PC-9 (cell line): ENCODE measurements around the gene SEC14L3. TPM values are rescaled to one million over a fixed set of nuclear protein-coding genes. Genes with fewer than 3 reads are reported as not detected.

Experiments
- BruUV-seq: library from RNA; stranded (reverse); fragments of 400-500 nt; replicated peaks from 2 replicates; lab custom pipeline; 2021; lab: Mats Ljungman, UMichigan
- CTCF ChIA-PET: fragments of 300-600 bp; sonication (Branson Sonifier 250); formaldehyde crosslinking; loops from one replicate; lab custom pipeline; 2022; ENCODE audit warnings: antibody characterized with exemption; lab: Charles Lee
- POLR2A ChIA-PET: fragments of 300-600 bp; sonication (Branson Sonifier 250); formaldehyde crosslinking; loops from one replicate; lab custom pipeline; 2022; ENCODE audit warnings: antibody characterized with exemption; ENCODE audit not compliant: unreplicated experiment; lab: Charles Lee
- DNase-seq, 2 experiments: peaks; one replicate each; pipeline versions ENCODE4 v3.0.0 to v3.0.0-alpha.2; 2015 to 2022; ENCODE audit warnings: mixed read lengths in 1 of 2
- H2AFZ ChIP-seq: fragments of 200-600 bp; sonication (generic); 2 replicates; pipeline ENCODE4 v1.8.1; 2017; ENCODE audit warnings: antibody characterized with exemption
- H3F3A ChIP-seq: fragments of 200-600 bp; sonication (generic); 2 replicates; pipeline ENCODE4 v1.8.1; 2017; ENCODE audit warnings: antibody characterized with exemption, mild to moderate bottlenecking, low read depth; ENCODE audit not compliant: insufficient read depth
- H3K27ac ChIP-seq: fragments of 200-600 bp; sonication (generic); 2 replicates; pipeline ENCODE4 v1.6.1; 2016; ENCODE audit warnings: mixed run types
- H3K27me3 ChIP-seq: fragments of 200-600 bp; sonication (generic); 2 replicates; pipeline ENCODE4 v1.6.1; 2016; ENCODE audit warnings: low read depth, mixed run types; ENCODE audit not compliant: insufficient read depth
- H3K36me3 ChIP-seq: fragments of 200-600 bp; sonication (generic); 2 replicates; pipeline ENCODE4 v1.6.1; 2016; ENCODE audit warnings: low read depth, mixed run types
- H3K4me1 ChIP-seq: fragments of 200-600 bp; sonication (generic); replicated peaks from 2 replicates; pipeline ENCODE4 v1.6.1; 2016; ENCODE audit warnings: mixed run types; ENCODE audit not compliant: insufficient read depth
- H3K4me2 ChIP-seq: fragments of 200-600 bp; sonication (generic); 2 replicates; pipeline ENCODE4 v1.6.1; 2017; ENCODE audit warnings: mixed run types
- H3K4me3 ChIP-seq: fragments of 200-600 bp; sonication (generic); 2 replicates; pipeline ENCODE4 v1.6.1; 2016; ENCODE audit warnings: mixed run types
- H3K79me2 ChIP-seq: fragments of 200-600 bp; sonication (generic); 2 replicates; pipeline ENCODE4 v1.6.1; 2017; ENCODE audit warnings: low read depth, mixed run types
- H3K9me2 ChIP-seq: fragments of 200-600 bp; sonication (generic); 2 replicates; pipeline ENCODE4 v1.8.1; 2017; ENCODE audit warnings: mild to moderate bottlenecking; ENCODE audit not compliant: insufficient read depth
- H3K9me3 ChIP-seq: fragments of 200-600 bp; sonication (generic); 2 replicates; pipeline ENCODE4 v1.8.1; 2016; ENCODE audit warnings: low read depth; ENCODE audit not compliant: insufficient read depth
- H4K20me1 ChIP-seq: fragments of 200-600 bp; sonication (generic); 2 replicates; pipeline ENCODE4 v1.8.1; 2017; ENCODE audit not compliant: insufficient read depth
- CTCF ChIP-seq: fragments of 200-600 bp; sonication (generic); conservative IDR thresholded peaks from 2 replicates; pipeline ENCODE4 v1.6.1; 2017; ENCODE audit warnings: mixed run types, antibody characterized with exemption, mild to moderate bottlenecking, moderate library complexity
- EZH2 ChIP-seq: fragments of 200-600 bp; sonication (generic); IDR thresholded peaks from 2 replicates; pipeline ENCODE4 v1.8.0; 2017; ENCODE audit warnings: antibody characterized with exemption, low read depth
- intact Hi-C: fragments of 100-400 bp; cut with micrococcal nuclease; formaldehyde crosslinking; loops from one replicate; pipeline ENCODE4 v1.10.0; 2022; ENCODE audit not compliant: unreplicated experiment
- total RNA-seq: library from RNA; stranded (reverse); gene quantifications from 2 replicates; pipeline ENCODE4 v1.2.3, GENCODE V29; 2021

Gene SEC14L3
- total RNA-seq, 1 experiment from 2014 or later = not detected

- H3K4me3 ChIP-seq = peak overlapping the region; percentile 70
- H3F3A ChIP-seq = peaks cover 73% of the 10 kb centered on the region
- ChIA-PET CTCF (interaction anchor here (0.6 to 1.5 kb wide), 6 partner anchors 16 to 99 kb away, joined by 3 to 5 read pairs (median 3); partner anchors contain the start of gene TBC1D10A), POLR2A (interaction anchor here (0.6 to 1.7 kb wide), 10 partner anchors 12 to 867 kb away, joined by 3 to 20 read pairs (median 6); partner anchors contain the start of genes CCDC157, PES1, SEC14L2 and SF3A1)
- no peaks in the 10 kb centered on the region for H3K27me3 ChIP-seq
- H4K20me1 ChIP-seq = no peaks in the 10 kb centered on the region
- peak; percentile 98 to 99 for DNase-seq
- intact Hi-C loops = loop anchor here (1.0 to 10.0 kb wide), 4 partner anchors 12 to 181 kb away; partner anchors contain the start of genes SEC14L2 and TCN2
- no peaks in the 10 kb centered on the region for H3K9me2 ChIP-seq
- peaks cover 46% of the 10 kb centered on the region for H3K4me1 ChIP-seq
- peak overlapping the region; percentile 88 for H3K4me2 ChIP-seq
- H3K27ac ChIP-seq = peak overlapping the region; percentile 93
- BruUV-seq = no TSS peak
- peak overlapping the region; percentile 57; the same call in 1 of the 2 replicates for H2AFZ ChIP-seq
- TF ChIP-seq CTCF = no peak
- no peak for TF ChIP-seq EZH2
- peaks cover 24% of the 10 kb centered on the region for H3K79me2 ChIP-seq
- no peaks in the 10 kb centered on the region for H3K9me3 ChIP-seq
- H3K36me3 ChIP-seq = peaks cover 14% of the 10 kb centered on the region; the same call in 1 of the 2 replicates
Measured at GRCh38 chr22:30423959-30424533, 47.8 kb downstream of the SEC14L3 start.

- ChIA-PET POLR2A (interaction anchor here (0.6 to 1.7 kb wide), 13 partner anchors 11 to 867 kb away, joined by 3 to 20 read pairs (median 6); partner anchors contain the start of genes CCDC157, PES1, RNF215 and SEC14L2), CTCF (interaction anchor here (0.7 to 1.5 kb wide), 5 partner anchors 15 to 97 kb away, joined by 3 to 5 read pairs (median 3); partner anchors contain the start of gene TBC1D10A)
- Histone ChIP-seq H3K27me3 (no peaks in the 10 kb centered on the region), H3K4me2 (peak overlapping the region; percentile 88), H3K27ac (peak overlapping the region; percentile 93), H3K36me3 (peaks cover 20% of the 10 kb centered on the region; the same call in 1 of the 2 replicates), H3F3A (peaks cover 79% of the 10 kb centered on the region), H3K9me3 (no peaks in the 10 kb centered on the region), H4K20me1 (no peaks in the 10 kb centered on the region), H3K4me3 (peak overlapping the region; percentile 70), H2AFZ (peak overlapping the region; percentile 64; the same call in 1 of the 2 replicates), H3K9me2 (no peaks in the 10 kb centered on the region), H3K79me2 (peaks cover 24% of the 10 kb centered on the region), H3K4me1 (peaks cover 52% of the 10 kb centered on the region)
- BruUV-seq = TSS peak; percentile 46
- DNase-seq = no peak
- TF ChIP-seq EZH2 = no peak
- TF ChIP-seq CTCF = no peak
- intact Hi-C loops = loop anchor here (1.0 to 10.0 kb wide), 3 partner anchors 11 to 181 kb away; partner anchors contain the start of gene TCN2
Measured at GRCh38 chr22:30423301-30423958, 48.4 kb downstream of the SEC14L3 start.
